Transverse colon (tissue), 4 donors: Measurements from ENCODE around the gene SHC3.

Source experiments
- CTCF ChIP-seq, 5 experiments: fragments of 200-600 bp in 3 of 5; fragments of 450-650 bp in 2 of 5; sonication (generic) in 3 of 5; IDR thresholded peaks; 1 replicate in 2 of 5; 2 replicates in 3 of 5; pipeline ENCODE4 v1.5.1; 2016 to 2017; ENCODE audit warnings: antibody characterized with exemption in 5 of 5, inconsistent platforms in 3 of 5, mild to moderate bottlenecking in 2 of 5, moderate library complexity in 1 of 5
- EP300 ChIP-seq: sonication (generic); formaldehyde crosslinking; IDR thresholded peaks from one replicate; pipeline ENCODE4 v1.6.1; 2017; ENCODE audit warnings: antibody characterized with exemption, low read depth
- POLR2A ChIP-seq: fragments of 450-650 bp; IDR thresholded peaks from one replicate; pipeline ENCODE4 v1.6.1; 2016; ENCODE audit warnings: antibody characterized with exemption, mild to moderate bottlenecking, moderate library complexity
- POLR2AphosphoS5 ChIP-seq, 3 donors: sonication (generic); formaldehyde crosslinking; IDR thresholded peaks; one replicate each; pipeline ENCODE4 v1.6.1; 2016; ENCODE audit warnings: antibody characterized with exemption in 3 of 3

GRCh38 chr9:89012294-89013042 is 166.2 kb downstream of the SHC3 start:
- no peak for TF ChIP-seq CTCF (IDR thresholded peaks at IDR 0.05)
- TF ChIP-seq EP300, result no peak
- no peak for TF ChIP-seq POLR2AphosphoS5 (IDR thresholded peaks at IDR 0.05)
- no peak for TF ChIP-seq POLR2A
